ENCODE results near the gene FBLN5.
"Not testable (repeated sequence)": the region's sequence is repeated elsewhere in the genome, so short reads cannot be mapped to it uniquely, and the experiment has no call there.

The FBLN5 gene

GRCh38 chr14:91882369-91882768 lies 65.1 kb downstream of the FBLN5 start:
- DNase-seq, result no peak

- DNase-seq, result no peak
Measured at GRCh38 chr14:91879196-91879595, 68.3 kb downstream of the FBLN5 start.

GRCh38 chr14:91878274-91878673 lies 69.2 kb downstream of the FBLN5 start:
- no peak for DNase-seq

GRCh38 chr14:91877376-91877915 lies 70.0 kb downstream of the FBLN5 start:
- DNase-seq, result no peak

- DNase-seq, result no peak
Measured at GRCh38 chr14:91876492-91876891, 71.0 kb downstream of the FBLN5 start.

- no peak for DNase-seq
Measured at GRCh38 chr14:91875525-91876286, 71.8 kb downstream of the FBLN5 start.

GRCh38 chr14:91873471-91874415 lies 73.8 kb downstream of the FBLN5 start:
- DNase-seq, result peak; percentile 67

- peak; percentile 63 for DNase-seq
Measured at GRCh38 chr14:91872517-91873470, 74.7 kb downstream of the FBLN5 start.

GRCh38 chr14:91872011-91872501 lies 75.4 kb downstream of the FBLN5 start:
- peak; percentile 59 for DNase-seq

GRCh38 chr14:91871401-91871800 lies 76.1 kb downstream of the FBLN5 start:
- not testable (repeated sequence) for DNase-seq

GRCh38 chr14:91870890-91871289 lies 76.6 kb downstream of the FBLN5 start:
- no peak for DNase-seq

GRCh38 chr14:91870001-91870400 lies 77.5 kb downstream of the FBLN5 start:
- DNase-seq, result peak; percentile 71

- no peak for DNase-seq
Measured at GRCh38 chr14:91869556-91869955, 77.9 kb downstream of the FBLN5 start.

- DNase-seq, result peak; percentile 44
Measured at GRCh38 chr14:91867316-91867988, 80.0 kb downstream of the FBLN5 start, which contains the start of gene TC2N. Gene TC2N, minus strand, starts transcription at chr14:91867536. Its CDS starts 53,767 bp downstream, at chr14:91813769.

GRCh38 chr14:91866511-91867295 lies 80.8 kb downstream of the FBLN5 start:
- no peak for DNase-seq

- no peak for DNase-seq
Measured at GRCh38 chr14:91866061-91866460, 81.4 kb downstream of the FBLN5 start.

- DNase-seq, result no peak
Measured at GRCh38 chr14:91862417-91862816, 85.1 kb downstream of the FBLN5 start.

GRCh38 chr14:91861091-91861490 lies 86.4 kb downstream of the FBLN5 start:
- no peak for DNase-seq

- DNase-seq, result no peak
Measured at GRCh38 chr14:91860238-91860637, 87.3 kb downstream of the FBLN5 start.

- DNase-seq, result no peak
Measured at GRCh38 chr14:91858536-91859275, 88.8 kb downstream of the FBLN5 start.

Measured in activated CD4-positive, alpha-beta T cell treated with anti-CD3 and anti-CD28 coated beads, Interleukin-2, amount 50 U/mL, for 1 hour (primary cell).